ENCODE results near the gene STK32B.

Gene STK32B

GRCh38 chr4:5137226-5137625 is 85.9 kb downstream of the STK32B start (continued):
- TF ChIP-seq GLI4 (tag by site-specific recombination; IDR thresholded peaks at IDR 0.05): no peak
- no peak for TF ChIP-seq SP3 (tag by site-specific recombination; IDR thresholded peaks at IDR 0.05)
- TF ChIP-seq ZBTB49 (tag by site-specific recombination; IDR thresholded peaks at IDR 0.05; ENCODE audit: low read depth): no peak

- no peak for TF ChIP-seq ZNF266 (tag by site-specific recombination; IDR thresholded peaks at IDR 0.05; ENCODE audit: low read depth)
- no peak for TF ChIP-seq ZNF513 (tag by site-specific recombination; IDR thresholded peaks at IDR 0.05)
- TF ChIP-seq ZNF707 (tag by site-specific recombination; IDR thresholded peaks at IDR 0.05): no peak
- no peak for TF ChIP-seq ZNF555 (tag by site-specific recombination; conservative IDR thresholded peaks at IDR 0.05)
- no peak for TF ChIP-seq ZSCAN16 (tag by site-specific recombination; IDR thresholded peaks at IDR 0.05)
- no peak for TF ChIP-seq TCF7L2 (IDR thresholded peaks at IDR 0.05; ENCODE audit: borderline replicate concordance, low read depth, low read length)
- no peak for TF ChIP-seq ZNF777 (tag by site-specific recombination; IDR thresholded peaks at IDR 0.05; ENCODE audit: borderline replicate concordance)
- no peak for TF ChIP-seq ZNF280D (tag by site-specific recombination; IDR thresholded peaks at IDR 0.05)
- TF ChIP-seq WT1 (tag by site-specific recombination; IDR thresholded peaks at IDR 0.05): no peak
- TF ChIP-seq AEBP2 (tag by site-specific recombination; IDR thresholded peaks at IDR 0.05; ENCODE audit: borderline replicate concordance): no peak
- TF ChIP-seq GLI2 (tag by site-specific recombination; IDR thresholded peaks at IDR 0.05; ENCODE audit: borderline replicate concordance, low read depth): no peak
- TF ChIP-seq ZBTB11 (tag by site-specific recombination; conservative IDR thresholded peaks at IDR 0.05; ENCODE audit: low read depth): no peak
- TF ChIP-seq ZNF561 (tag by site-specific recombination; IDR thresholded peaks at IDR 0.05; ENCODE audit: borderline replicate concordance): no peak
- TF ChIP-seq PRDM2 (tag by site-specific recombination; IDR thresholded peaks at IDR 0.05; ENCODE audit: borderline replicate concordance): no peak
- no peak for TF ChIP-seq ZNF112 (tag by site-specific recombination; IDR thresholded peaks at IDR 0.05)
- Histone ChIP-seq H3K27ac (ENCODE audit: extremely low read depth, low read depth, low read length) (no peak overlapping the region), H3K36me3 (ENCODE audit: control insufficient read depth in 2 of 2, insufficient read depth in 1 of 2, low read length in 2 of 2) (no peaks in the 10 kb centered on the region), H3K9me3 (ENCODE audit: control insufficient read depth, insufficient read depth, low read depth, low read length) (no peaks in the 10 kb centered on the region), H3K4me3 (ENCODE audit: low read depth, low read length) (no peak overlapping the region), H3K4me1 (ENCODE audit: control insufficient read depth, insufficient read depth, low read length) (no peaks in the 10 kb centered on the region)
- CTCF ChIA-PET: interaction anchor here (0.6 to 1.1 kb wide), 2 partner anchors 87 to 648 kb away, joined by 3 read pairs; partner anchors contain the start of gene STK32B
- POLR2A ChIA-PET: no interaction called here
These were observed 86.6 kb downstream of the STK32B start for GRCh38 chr4:5137927-5138326.

Measured in HEK293 (cell line).